K562 (cell line): ENCODE results near the gene DBP.

Experiments
- CTCF ChIP-seq, 3 experiments: IDR thresholded peaks in 2 of 3; conservative IDR thresholded peaks in 1 of 3; 2 replicates each; pipeline ENCODE4 v1.5.1; 2011 to 2012; ENCODE audit warnings: low read length in 3 of 3, mild to moderate bottlenecking in 3 of 3, control low read depth in 2 of 3, improper control_type of control experiment in 1 of 3, inconsistent platforms in 1 of 3, low read depth in 1 of 3, mixed read lengths in 1 of 3, moderate library complexity in 1 of 3; ENCODE audit not compliant: insufficient read depth in 2 of 3
- EP300 ChIP-seq: IDR thresholded peaks from 2 replicates; pipeline ENCODE4 v1.6.1; 2012; ENCODE audit warnings: low read length, improper control_type of control experiment
- FOXP4 ChIP-seq: sonication (generic); formaldehyde crosslinking; IDR thresholded peaks from 2 replicates; pipeline ENCODE4 v1.8.0; 2022; ENCODE audit warnings: mild to moderate bottlenecking, missing genetic modification reagents, borderline replicate concordance
- POLR2A ChIP-seq: fragments of 450-650 bp; conservative IDR thresholded peaks from 2 replicates; pipeline ENCODE4 v1.6.1; 2016
- POLR2AphosphoS5 ChIP-seq: IDR thresholded peaks from 2 replicates; pipeline ENCODE4 v1.6.1; 2011; ENCODE audit warnings: mild to moderate bottlenecking, low read depth, low read length, moderate library complexity; ENCODE audit not compliant: control insufficient read depth, insufficient read depth
- ZNF143 ChIP-seq: sonication (generic); formaldehyde crosslinking; IDR thresholded peaks from 2 replicates; pipeline ENCODE4 v1.9.0; 2022; ENCODE audit warnings: mild to moderate bottlenecking, missing genetic modification reagents

GRCh38 chr19:48606463-48607358 is 30.5 kb downstream of the DBP start, which contains the start of gene SPACA4:
- TF ChIP-seq POLR2A = no peak
- no peak for TF ChIP-seq POLR2AphosphoS5
- no peak for TF ChIP-seq ZNF143 (CRISPR knock-in tag)
- TF ChIP-seq CTCF (IDR thresholded peaks at IDR 0.05 in 2 of 3, conservative IDR thresholded peaks at IDR 0.05 in 1 of 3; ENCODE audit: insufficient read depth in 2 of 3, low read depth in 1 of 3, low read length in 3 of 3) = no peak
- no peak for TF ChIP-seq EP300
- TF ChIP-seq FOXP4 (CRISPR knock-in tag) = no peak
